HL-60 (cell line): Measurements from ENCODE around the gene RAMAC.

Experiments used
- DNase-seq, 2 experiments: peaks; one replicate each; pipeline ENCODE4 v3.0.0-alpha.2; 2010 to 2020; ENCODE audit warnings: low read depth in 1 of 2, low spot score in 1 of 2
- H3K27ac ChIP-seq: fragments of 250-450 bp; sonication (Bioruptor Pico); replicated peaks from 2 replicates; pipeline ENCODE4 v1.5.1; 2020; ENCODE audit warnings: mild to moderate bottlenecking, moderate library complexity
- H3K27me3 ChIP-seq: fragments of 250-450 bp; sonication (Bioruptor Pico); 2 replicates; pipeline ENCODE4 v1.5.1; 2021; ENCODE audit warnings: mild to moderate bottlenecking, moderate library complexity; ENCODE audit not compliant: insufficient read depth, poor library complexity, severe bottlenecking
- H3K4me3 ChIP-seq: replicated peaks from 2 replicates; pipeline ENCODE4 v1.5.1; 2011; ENCODE audit warnings: mild to moderate bottlenecking, control low read depth, low read length; ENCODE audit not compliant: insufficient read depth
- GABPA ChIP-seq: IDR thresholded peaks from 2 replicates; pipeline ENCODE4 v1.6.1; 2012; ENCODE audit warnings: low read depth
- POLR2AphosphoS5 ChIP-seq: IDR thresholded peaks from 2 replicates; pipeline ENCODE4 v1.6.1; 2012; ENCODE audit warnings: low read depth
- SPI1 ChIP-seq: IDR thresholded peaks from 2 replicates; pipeline ENCODE4 v1.6.1; 2012; ENCODE audit warnings: low read depth, mild to moderate bottlenecking, borderline replicate concordance
- TF ChIP-seq, protein P1 (sequence below): IDR thresholded peaks from one replicate; pipeline ENCODE4 v1.5.1; 2011; ENCODE audit warnings: low read length, control low read depth, inconsistent platforms; ENCODE audit not compliant: insufficient read depth
- TF ChIP-seq, protein P2 (sequence below): IDR thresholded peaks from 2 replicates; pipeline ENCODE4 v1.6.1; 2012; ENCODE audit warnings: low read depth; ENCODE audit not compliant: insufficient replicate concordance

The RAMAC gene

GRCh38 chr15:82964890-82965289, 21.1 kb upstream of the RAMAC start:
- Histone ChIP-seq H3K27me3 (no peaks in the 10 kb centered on the region), H3K27ac (no peak overlapping the region), H3K4me3 (no peak overlapping the region)
- no peak for TF ChIP-seq GABPA
- TF ChIP-seq SPI1: no peak
- no peak for TF ChIP-seq POLR2AphosphoS5
- TF ChIP-seq, protein P1, sequence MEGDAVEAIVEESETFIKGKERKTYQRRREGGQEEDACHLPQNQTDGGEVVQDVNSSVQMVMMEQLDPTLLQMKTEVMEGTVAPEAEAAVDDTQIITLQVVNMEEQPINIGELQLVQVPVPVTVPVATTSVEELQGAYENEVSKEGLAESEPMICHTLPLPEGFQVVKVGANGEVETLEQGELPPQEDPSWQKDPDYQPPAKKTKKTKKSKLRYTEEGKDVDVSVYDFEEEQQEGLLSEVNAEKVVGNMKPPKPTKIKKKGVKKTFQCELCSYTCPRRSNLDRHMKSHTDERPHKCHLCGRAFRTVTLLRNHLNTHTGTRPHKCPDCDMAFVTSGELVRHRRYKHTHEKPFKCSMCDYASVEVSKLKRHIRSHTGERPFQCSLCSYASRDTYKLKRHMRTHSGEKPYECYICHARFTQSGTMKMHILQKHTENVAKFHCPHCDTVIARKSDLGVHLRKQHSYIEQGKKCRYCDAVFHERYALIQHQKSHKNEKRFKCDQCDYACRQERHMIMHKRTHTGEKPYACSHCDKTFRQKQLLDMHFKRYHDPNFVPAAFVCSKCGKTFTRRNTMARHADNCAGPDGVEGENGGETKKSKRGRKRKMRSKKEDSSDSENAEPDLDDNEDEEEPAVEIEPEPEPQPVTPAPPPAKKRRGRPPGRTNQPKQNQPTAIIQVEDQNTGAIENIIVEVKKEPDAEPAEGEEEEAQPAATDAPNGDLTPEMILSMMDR: no peak
- TF ChIP-seq, protein P2, sequence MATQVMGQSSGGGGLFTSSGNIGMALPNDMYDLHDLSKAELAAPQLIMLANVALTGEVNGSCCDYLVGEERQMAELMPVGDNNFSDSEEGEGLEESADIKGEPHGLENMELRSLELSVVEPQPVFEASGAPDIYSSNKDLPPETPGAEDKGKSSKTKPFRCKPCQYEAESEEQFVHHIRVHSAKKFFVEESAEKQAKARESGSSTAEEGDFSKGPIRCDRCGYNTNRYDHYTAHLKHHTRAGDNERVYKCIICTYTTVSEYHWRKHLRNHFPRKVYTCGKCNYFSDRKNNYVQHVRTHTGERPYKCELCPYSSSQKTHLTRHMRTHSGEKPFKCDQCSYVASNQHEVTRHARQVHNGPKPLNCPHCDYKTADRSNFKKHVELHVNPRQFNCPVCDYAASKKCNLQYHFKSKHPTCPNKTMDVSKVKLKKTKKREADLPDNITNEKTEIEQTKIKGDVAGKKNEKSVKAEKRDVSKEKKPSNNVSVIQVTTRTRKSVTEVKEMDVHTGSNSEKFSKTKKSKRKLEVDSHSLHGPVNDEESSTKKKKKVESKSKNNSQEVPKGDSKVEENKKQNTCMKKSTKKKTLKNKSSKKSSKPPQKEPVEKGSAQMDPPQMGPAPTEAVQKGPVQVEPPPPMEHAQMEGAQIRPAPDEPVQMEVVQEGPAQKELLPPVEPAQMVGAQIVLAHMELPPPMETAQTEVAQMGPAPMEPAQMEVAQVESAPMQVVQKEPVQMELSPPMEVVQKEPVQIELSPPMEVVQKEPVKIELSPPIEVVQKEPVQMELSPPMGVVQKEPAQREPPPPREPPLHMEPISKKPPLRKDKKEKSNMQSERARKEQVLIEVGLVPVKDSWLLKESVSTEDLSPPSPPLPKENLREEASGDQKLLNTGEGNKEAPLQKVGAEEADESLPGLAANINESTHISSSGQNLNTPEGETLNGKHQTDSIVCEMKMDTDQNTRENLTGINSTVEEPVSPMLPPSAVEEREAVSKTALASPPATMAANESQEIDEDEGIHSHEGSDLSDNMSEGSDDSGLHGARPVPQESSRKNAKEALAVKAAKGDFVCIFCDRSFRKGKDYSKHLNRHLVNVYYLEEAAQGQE: no peak
- no peak for DNase-seq

GRCh38 chr15:82966671-82967071, 19.3 kb upstream of the RAMAC start:
- no peak for DNase-seq
- no peak overlapping the region for H3K27ac ChIP-seq
- H3K27me3 ChIP-seq: no peaks in the 10 kb centered on the region
- no peak overlapping the region for H3K4me3 ChIP-seq
- TF ChIP-seq SPI1: no peak
- TF ChIP-seq, protein P1: no peak
- TF ChIP-seq, protein P2: no peak

GRCh38 chr15:82968066-82968465, 17.9 kb upstream of the RAMAC start:
- H3K27me3 ChIP-seq: no peaks in the 10 kb centered on the region
- TF ChIP-seq, protein P1: no peak
- no peak for TF ChIP-seq GABPA
- TF ChIP-seq, protein P2: no peak
- TF ChIP-seq POLR2AphosphoS5: no peak
- no peak for TF ChIP-seq SPI1
- no peak overlapping the region for H3K4me3 ChIP-seq
- H3K27ac ChIP-seq: no peak overlapping the region
- DNase-seq: peak in 1 of 2 experiments; percentile 39
